ENCODE results near the gene SLC6A20.

SLC6A20 gene

DNA sequence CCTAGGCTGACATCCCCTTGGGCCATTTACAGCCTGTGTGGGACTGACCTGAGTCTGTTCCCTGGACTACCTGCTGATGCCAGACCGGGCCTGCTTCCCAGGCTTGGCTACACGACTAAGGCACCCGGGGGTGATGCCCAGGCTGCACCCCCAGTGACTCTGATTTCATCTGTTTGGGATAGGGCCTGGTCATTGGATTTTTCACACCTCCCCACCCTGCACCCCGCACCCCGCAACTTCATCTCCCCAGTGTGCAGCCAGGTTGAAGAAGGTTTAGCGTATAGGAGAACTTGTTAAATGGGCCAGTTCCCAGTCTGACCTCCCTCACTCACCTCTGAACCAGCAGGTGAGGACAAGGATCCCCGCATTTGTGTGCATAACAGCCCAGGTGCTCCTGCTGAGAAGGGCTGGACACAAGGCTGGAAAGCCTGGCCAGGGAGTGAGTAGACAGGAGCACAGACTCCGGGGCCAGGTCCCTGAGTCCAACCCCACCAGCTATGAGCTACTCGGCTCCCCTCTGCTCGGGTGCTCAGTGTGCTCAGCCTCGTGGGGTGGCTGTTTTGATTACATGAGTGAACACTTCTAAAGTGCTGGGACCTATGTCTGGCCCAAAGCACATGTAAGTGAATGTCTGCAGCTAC is 18.5 kb downstream of the SLC6A20 start:
- DNase-seq (ENCODE audit: low read depth in 2 of 2), result no peak

DNA sequence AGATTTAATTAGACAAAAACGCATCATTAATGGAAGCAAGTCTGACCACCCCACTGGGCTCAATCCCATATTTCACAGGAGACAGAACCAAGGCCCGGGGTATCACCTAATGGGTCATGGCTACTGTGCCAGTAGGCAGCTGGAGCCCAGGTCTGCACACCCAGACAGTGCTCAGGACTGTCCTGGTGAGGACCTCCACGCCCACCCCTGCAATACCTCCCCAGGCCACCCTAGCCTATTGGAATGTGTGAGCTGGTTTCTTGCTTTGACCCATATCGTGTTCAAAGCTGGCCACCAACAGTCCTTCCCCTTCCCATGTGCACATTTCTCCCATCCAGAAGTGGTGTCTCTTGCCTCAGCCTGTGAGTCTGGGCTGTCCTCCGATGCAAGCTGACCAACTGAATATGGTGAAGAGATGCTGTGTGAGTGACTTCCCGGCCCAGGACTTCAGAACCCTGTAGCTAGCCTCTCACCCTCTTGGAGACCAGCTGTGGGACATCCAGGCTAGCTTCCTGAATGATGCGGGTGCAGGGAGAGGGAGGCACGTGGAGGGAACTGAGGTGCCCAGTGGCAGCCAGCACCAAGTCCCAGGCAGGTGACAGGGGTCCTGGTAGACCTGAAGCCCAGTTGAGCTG is 19.1 kb downstream of the SLC6A20 start:
- DNase-seq (ENCODE audit: low read depth in 2 of 2), result no peak

DNA sequence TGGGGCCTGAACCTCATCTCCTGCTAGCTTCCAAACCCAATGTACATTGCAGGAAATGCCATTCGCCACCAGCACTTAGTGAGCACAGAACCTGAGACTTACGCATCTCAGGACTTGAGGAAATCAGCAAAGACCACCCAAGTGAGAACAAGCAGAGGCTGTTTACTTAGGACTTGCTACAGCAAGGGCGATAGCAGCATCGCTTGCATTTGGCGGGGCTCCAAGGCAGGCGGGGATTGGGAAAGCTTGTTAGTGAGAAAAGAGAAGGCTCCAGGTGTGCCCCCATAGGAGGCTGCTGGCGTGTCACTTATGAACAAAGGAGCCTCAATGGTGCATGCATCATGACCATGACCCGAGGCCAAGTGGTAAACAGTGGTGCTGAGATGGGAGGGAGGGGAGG is 19.7 kb downstream of the SLC6A20 start:
- DNase-seq (ENCODE audit: low read depth in 2 of 2), result no peak

DNA sequence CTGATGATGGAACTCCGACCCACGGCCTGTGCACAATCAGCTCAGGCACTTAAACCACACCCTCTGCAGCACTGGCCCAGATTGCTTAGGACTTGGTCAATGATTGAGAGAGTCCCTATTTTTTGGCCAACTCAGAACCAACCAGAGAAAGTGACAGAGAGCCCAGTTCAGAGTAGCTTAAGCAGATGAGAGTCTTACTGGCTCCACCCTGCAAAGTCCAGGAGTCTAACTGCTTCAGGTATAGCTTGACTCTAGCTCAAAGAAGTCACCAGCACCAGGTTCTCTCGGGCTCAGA is 20.1 kb downstream of the SLC6A20 start:
- DNase-seq (ENCODE audit: low read depth in 2 of 2), result no peak

DNA sequence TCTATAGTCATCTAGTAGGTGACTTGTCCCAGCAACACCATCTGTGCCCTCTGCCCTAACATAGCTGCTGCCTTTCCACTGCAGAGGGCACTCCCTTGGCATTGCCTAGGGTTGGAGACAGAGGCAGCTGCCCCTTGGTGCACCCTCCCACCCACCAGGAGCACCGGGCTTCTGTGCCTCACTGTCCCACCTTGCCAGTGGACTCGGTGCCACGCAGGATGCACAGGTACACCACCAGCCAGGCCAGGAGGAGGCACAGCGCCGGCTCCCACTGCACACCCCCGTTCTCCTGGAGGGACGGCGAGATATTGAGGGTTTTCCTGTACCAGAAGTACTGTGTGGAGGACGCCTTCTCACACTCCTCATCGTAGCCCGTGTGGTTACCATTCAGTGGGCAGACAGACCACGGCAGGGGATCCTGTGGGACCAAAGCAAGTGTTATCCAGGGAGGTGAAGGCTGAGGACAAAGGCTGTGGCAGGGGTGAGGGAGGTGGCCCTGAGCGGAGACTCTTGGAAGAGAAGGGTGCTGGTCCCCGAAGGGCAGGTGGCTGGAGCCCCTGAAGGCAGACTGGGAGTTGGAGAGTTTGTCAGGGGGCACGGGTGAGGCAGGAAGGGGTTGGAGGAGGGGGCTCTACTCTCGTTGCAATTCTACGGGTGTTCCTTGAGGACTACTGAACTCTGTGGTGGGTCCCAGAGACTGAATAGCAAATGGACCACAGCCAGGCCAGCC is 20.6 kb downstream of the SLC6A20 start:
- no peak for DNase-seq (ENCODE audit: low read depth in 2 of 2)

DNA sequence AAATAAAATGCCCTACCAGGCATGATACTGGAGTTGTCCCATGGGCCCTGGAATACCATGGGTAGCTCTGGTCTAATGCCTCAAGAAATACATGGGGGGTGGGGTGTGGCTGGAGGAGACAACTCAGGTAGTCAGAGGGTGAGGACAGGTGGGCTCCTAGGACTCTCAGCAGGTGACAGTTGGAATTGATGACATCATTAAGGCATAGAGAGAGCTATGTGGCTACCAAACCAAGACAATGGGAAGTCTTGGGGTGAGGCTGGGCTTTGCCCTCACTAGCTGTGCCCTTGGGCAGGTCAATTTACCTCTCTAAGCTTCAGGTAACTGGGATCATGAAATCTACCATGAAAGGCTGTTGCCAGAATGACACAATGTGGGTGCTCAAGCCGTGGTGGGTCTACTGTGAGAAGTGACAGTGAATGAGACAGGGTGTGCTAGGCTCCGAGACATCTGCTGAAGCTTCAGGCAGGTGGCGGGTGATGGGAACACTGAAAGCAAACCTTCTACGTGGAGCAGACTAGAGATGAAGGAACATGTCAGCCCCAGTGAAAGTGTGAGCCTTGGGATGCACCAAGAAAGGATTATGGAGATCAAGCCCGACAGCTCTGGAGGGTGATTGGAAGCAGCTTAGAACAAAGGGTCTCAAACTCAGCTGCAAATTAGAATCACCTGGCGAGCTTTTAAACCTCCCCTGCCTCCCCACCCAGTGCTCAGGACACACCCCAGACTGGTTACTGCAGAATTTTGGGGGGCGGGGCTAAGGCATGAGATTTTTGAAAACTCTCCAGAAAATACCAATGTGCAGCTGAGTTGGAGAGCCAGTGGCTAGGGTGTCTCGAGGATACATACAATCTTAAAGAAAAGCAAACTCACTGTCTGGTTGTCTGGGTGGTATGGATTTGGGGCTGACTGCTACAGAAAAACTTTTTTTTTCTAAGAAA is 21.5 kb downstream of the SLC6A20 start:
- no peak for DNase-seq (ENCODE audit: low read depth in 2 of 2)

DNA sequence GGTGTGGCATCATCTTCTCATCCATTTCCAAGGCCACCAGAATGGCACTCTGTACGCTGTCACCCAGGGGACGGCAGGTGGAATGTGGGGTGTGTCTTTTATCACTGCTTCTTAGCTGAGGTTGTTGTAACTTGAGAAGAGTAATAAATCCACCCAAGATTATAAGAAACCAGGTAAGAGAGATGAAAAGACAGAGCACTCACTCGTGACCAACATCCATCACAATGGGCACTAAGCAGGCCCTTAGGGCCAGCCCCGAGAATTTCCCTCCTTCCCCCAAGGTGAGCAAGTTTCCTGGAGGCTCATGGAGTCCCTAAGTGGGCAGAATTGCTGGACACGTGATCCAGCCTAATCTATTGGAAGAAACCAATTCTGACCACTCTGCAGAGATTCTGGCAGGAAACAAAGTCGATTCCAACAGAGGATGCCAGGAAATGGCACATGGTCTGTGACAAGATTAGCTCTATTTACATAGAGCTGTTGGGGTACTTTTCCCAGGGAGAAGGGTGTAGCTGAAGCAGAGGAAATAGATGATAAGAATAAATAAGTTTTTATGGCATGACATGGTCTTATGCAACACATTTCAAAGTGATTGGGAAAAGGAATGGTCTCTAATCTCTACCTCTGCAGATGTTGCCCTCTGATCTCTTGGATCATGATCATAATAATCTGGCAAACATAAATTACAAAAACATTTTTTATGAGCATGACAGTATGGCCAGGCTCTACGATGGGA is 22.5 kb downstream of the SLC6A20 start:
- no peak for DNase-seq (ENCODE audit: low read depth in 2 of 2)

DNA sequence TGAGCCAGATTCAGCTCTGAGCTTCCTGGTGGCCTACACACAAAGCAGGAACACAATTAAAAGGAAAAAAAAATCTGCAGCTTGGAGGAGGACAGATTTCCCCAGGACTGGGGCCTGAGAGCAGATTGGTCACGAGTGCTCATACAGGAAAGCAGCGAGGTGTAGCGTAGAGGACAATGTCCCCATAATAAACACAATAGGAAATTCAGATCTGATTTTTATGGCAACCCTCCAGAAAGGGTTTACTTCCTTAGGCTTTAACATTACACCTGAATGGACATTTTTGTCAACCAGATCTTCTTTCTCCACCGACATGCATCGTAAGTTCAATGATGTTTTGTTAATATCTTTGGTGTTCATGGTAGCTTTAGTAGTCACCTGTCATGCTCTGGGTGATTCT is 23.3 kb downstream of the SLC6A20 start:
- DNase-seq (ENCODE audit: low read depth in 2 of 2), result no peak

DNA sequence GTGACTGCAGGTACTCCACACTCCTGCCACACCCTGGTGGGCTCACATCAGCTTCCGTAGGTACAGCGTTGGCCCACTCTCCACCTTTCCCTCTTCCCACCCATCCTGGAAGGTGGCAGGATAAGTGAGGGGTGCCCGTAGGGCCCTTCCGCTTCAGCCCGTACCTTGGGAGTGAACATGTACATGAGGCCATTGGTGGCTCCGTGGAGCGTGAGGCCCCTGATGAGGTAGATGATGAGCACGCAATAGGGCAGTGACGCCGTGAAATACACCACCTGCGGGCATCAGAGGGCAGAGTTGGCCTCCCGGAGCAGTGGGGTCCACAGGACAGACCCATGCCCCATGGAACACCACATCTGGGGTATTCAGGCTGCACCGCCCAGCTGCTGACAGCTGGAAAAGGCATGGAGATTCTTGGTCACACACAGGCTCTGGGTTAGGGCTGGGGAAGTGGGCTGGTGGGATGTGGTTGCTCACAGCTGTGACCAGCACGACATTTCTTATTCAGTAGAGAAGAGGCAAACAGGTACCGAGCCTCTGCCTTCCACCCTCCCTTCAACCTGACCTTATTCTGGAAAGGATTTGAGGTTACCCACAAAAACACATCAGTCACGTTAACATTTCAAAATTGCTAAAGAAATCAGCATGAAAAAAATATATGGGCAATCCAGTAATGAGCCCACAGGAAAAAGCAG is 23.8 kb downstream of the SLC6A20 start:
- peak in 1 of 2 donors; percentile 11 for DNase-seq (ENCODE audit: low read depth in 2 of 2)

DNA sequence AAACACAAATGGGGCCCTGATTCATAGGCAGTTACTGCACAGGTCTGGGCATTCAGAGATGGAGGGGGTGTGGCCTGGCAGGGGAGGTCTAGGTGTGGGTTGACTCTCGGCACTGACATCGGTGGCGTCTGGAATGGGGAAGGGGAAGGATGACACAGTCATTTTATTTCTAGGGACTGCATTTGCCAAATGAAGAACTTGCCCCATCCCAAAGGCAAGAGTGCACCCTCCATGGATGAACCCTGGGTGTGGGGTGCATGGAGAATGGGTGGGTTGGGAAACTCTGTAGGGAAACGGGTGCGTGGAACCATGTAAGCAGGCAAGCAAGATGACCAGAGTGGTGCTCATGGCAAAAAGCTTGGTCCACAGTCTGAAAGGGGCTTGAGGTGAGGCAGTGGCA is 24.5 kb downstream of the SLC6A20 start:
- no peak for DNase-seq (ENCODE audit: low read depth in 2 of 2)

DNA sequence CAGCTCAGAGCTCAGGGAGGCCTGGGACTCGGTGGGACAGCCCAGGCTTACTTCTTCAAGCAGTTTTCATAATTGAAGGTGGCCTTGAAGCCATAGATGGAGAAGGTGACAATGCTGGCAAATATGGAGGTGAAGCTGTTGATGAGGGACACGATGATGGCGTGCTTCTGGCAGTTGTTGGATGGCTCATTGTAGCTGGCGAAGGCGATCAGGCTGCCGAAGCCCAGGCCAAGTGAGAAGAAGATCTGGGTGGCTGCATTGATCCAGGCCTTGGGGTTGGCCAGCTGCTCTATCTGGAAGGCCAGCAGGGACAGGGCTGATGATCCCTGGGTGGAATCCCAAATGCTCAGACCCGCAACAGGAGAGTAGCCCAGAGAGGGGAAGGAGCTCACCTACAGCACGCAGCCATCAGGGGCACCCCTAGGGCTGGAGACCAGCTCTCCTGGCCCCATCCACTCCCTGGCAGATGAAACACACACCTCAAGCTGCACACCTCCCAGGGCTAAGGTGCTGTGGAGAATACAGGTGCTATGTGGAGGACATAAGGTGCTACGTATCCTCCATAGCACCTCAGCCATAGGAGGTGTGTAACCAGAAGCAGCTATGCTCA is 25.1 kb downstream of the SLC6A20 start:
- DNase-seq (ENCODE audit: low read depth in 2 of 2), result no peak

DNA sequence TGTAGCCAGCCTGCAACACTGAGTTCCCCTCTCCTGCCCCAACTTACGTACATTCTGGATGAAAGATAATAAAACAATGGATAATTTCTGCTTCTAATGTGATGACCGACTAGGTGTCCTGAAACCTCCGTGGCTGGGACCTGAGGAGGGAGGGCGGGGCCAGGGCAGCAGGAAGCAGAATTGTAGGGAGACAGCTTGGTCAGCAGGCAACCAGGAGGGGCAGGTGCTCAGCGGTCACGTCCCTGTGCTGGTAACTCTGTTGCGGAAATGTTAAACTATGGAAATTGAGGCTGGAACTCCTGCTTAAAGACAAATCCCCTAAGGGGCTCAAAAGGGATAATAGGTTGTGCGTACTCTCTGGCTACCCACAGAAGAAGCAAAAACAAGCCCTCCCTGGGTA is 30.4 kb downstream of the SLC6A20 start:
- no peak for DNase-seq (ENCODE audit: low read depth in 2 of 2)

DNA sequence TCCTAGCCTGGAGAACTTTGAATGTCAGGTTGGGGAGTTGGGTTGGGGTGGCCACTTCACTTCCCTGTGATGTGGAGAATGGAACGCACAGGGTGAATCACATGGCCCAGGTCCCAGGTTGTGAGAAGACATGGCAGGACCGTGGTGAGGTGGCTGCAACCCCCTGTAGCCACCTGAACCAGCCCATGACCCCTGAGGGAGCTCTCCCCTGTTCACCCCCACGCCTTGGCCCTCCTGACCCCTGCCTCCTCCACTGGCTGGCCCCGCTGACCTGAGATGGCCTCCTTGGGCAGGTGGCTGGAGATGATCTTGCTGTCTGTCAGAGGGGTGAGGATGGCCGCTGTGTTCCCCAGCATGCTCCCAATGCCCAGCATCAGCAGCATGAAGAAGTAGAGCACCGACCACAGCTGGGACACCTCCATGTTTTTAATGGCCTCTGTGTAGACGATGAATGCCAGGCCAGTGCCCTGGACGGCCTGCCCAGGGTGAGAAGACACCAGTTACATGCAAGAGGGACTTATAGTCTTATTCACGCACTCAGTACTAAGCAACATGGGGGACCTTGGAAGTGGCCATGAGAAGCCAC is 31.0 kb downstream of the SLC6A20 start:
- DNase-seq (ENCODE audit: low read depth in 2 of 2), result no peak

DNA sequence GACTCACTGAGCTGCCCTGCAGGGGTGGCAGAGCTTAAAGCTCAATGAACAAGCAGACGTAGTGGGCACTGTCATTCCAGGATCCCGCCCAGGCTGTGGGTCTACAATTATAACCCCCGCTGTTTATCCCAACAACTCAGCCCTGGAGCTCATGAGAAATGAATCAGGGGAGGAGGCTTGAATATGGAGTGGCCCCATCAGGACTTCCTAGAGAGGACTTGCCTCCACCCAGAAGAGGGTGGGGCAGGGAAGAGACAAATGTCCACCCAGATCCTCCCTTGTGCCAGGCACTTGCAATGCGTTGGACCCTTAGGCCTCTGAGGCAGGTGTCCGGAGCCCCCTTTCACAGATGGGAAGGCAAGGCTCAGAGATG is 33.0 kb downstream of the SLC6A20 start:
- no peak for DNase-seq (ENCODE audit: low read depth in 2 of 2)

DNA sequence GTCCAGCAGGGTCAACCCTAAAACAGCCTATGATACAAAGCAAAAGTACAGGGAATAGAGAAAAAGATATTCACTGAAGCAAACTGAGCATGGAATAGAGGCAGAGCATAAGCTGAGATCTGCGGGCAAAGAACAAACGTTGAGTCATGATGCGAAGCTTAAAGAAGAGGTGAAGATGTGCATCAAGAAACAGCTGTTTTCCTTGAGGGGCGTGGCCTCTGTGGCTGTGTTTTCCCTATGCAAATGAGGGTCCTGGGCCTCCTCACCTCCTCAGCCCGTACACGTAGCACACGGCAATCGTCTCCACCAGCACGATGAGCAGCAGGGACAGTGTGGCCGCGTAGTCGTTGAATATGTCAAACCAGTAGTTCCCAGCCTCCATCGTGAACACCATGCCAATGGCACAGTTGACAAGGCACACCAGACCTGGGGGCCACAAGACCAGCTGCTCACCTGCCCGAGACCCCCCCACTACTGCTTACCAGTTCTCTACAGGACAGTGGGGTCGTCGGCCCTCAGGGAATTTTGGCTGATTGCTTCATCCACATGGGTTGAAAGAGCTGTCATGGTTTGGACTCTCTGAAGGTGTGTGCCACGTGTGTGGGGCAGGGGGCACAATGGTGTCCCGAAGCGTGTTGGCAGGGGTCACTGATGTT is 33.6 kb downstream of the SLC6A20 start:
- DNase-seq (ENCODE audit: low read depth in 2 of 2), result no peak

DNA sequence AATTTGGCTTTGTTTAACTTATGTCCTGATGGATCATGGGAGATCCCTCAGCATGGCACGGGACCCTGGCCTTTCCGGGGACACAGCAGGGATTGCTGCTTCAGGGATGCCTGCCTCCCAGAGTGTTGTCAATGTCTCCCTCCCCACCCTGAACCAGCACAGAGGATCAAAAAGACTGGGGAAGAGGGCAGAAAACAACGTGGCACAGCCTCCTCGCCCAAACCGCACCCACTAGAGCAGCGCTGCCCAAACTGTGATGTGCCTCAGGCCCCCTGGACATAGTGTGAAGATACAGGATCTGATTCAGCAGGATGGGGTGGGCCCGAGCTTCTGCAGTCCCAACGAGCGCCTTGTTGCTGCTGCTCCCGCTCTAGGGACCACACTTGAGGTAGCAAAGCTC is 34.5 kb downstream of the SLC6A20 start:
- DNase-seq (ENCODE audit: low read depth in 2 of 2), result no peak

DNA sequence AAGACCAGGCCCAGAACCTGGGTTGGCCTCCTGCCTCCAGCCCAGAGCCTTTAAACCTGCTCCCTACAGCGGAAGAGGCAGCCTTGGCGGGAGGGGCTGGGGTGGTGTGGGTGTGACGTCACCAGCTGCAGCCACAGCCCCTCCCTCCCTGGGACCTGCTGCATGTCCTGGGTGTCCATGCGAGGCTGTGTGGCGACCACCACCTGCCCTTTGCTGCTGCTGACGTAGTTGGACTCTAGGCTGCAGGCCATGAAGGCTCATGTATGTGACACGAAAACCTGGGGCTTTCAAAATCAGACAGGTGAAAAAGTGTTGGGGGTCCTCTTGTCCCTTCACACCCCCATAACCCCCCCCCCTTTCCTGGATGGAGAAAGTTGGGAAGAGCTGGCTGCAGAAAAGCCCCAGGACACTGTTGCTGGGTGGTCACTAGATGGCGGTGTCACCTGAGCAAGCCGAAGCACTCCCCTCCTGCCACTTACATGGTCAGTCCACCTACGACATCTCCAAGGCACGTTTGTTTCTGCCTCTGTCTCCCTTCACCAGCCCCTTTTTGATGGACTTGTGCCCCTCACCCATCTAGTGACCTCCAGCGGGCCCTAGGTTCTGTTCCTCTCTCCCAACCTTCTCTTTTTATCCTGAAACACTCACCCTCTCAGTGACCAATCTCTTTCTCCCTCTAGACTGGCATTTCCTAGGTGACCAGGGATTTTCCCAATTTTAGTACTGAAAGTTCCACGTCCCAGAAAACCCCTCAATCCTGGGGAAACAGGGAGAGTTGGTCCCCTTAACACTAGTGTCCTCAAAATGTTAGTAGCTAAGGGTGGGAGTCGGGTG is 35.2 kb downstream of the SLC6A20 start:
- peak; percentile 21 for DNase-seq (ENCODE audit: low read depth in 2 of 2)

DNA sequence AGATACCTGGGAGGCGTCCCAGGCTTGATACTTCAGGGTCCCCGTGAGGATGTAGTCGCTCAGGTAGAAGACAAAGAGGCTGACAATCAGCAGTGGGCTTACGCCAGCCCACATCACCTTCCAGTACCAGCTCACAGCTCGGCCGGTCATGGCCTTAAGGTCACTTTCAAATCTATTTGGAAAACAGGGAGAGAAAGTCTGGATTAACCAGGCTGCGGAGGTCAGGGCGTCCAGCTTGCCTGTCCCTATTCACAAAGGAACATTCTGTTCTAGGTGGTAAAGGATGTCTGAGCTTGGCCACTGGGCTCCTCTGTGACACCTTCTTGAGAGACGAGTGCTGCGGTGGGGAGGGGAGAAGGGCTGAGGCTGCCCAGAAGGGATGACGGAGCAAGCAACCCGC is 36.5 kb downstream of the SLC6A20 start:
- DNase-seq (ENCODE audit: low read depth in 2 of 2), result no peak

DNA sequence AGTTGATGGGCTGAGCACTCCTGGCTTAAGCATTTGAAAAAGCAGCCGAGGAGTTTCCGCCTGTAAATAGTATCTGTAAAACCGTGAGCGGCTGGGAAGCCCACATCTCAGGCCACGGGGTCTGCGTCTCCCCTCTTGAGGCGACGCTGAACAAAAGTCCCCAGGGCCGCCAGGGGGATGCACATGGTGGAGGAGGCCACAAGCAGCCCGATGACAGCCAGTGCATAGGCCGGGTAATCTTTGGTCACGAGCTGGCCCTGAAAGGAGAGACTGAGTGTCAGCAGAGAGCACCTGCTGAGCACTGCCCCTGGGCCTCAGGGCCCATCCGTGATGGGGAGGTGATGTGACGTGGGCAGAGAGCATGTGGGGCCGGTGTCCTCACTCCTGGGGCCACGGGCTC is 37.5 kb downstream of the SLC6A20 start:
- DNase-seq (ENCODE audit: low read depth in 2 of 2), result no peak

Measured in stimulated activated CD4-positive, alpha-beta T cell treated with anti-CD3 and anti-CD28 coated beads, Interleukin-4, amount 100 ng/mL, for 48 hours (primary cell).